Superior temporal gyrus (tissue), 1 donor: ENCODE data around the gene TSC22D2.

Experiments used
- DNase-seq: peaks from one replicate; pipeline ENCODE4 v3.0.0-alpha.2; 2016; ENCODE audit errors: extremely low spot score

The TSC22D2 gene

GRCh38 chr3:150408221-150409124 lies at the start of gene TSC22D2:
TSC22D2 (plus strand) TSS chr3:150408298; CDS start chr3:150409351, 1,053 bp downstream.
- DNase-seq, result peak; percentile 97

- DNase-seq, result no peak
Observed at GRCh38 chr3:150359381-150359780, 48.7 kb upstream of the TSC22D2 start.

- DNase-seq, result no peak
Observed at GRCh38 chr3:150360966-150361365, 47.1 kb upstream of the TSC22D2 start.

GRCh38 chr3:150362515-150363302 lies 45.4 kb upstream of the TSC22D2 start:
- DNase-seq, result no peak

GRCh38 chr3:150363420-150363819 lies 44.7 kb upstream of the TSC22D2 start:
- DNase-seq, result no peak

- no peak for DNase-seq
Observed at GRCh38 chr3:150365132-150365604, 42.9 kb upstream of the TSC22D2 start.

- DNase-seq, result no peak
Observed at GRCh38 chr3:150367757-150368156, 40.3 kb upstream of the TSC22D2 start.

- no peak for DNase-seq
Observed at GRCh38 chr3:150370122-150370602, 37.9 kb upstream of the TSC22D2 start.

GRCh38 chr3:150370999-150371398 lies 37.1 kb upstream of the TSC22D2 start:
- DNase-seq, result no peak

- peak; percentile 76 for DNase-seq
Observed at GRCh38 chr3:150371741-150372254, 36.3 kb upstream of the TSC22D2 start.

- no peak for DNase-seq
Observed at GRCh38 chr3:150372320-150372719, 35.8 kb upstream of the TSC22D2 start.

- no peak for DNase-seq
Observed at GRCh38 chr3:150372722-150373121, 35.4 kb upstream of the TSC22D2 start.

GRCh38 chr3:150373234-150373875 lies 34.7 kb upstream of the TSC22D2 start:
- DNase-seq, result no peak

- no peak for DNase-seq
Observed at GRCh38 chr3:150374975-150375374, 33.1 kb upstream of the TSC22D2 start.

- no peak for DNase-seq
Observed at GRCh38 chr3:150376001-150376848, 31.9 kb upstream of the TSC22D2 start.

GRCh38 chr3:150377601-150378300 lies 30.3 kb upstream of the TSC22D2 start:
- DNase-seq, result no peak

GRCh38 chr3:150378301-150378748 lies 29.8 kb upstream of the TSC22D2 start:
- no peak for DNase-seq

GRCh38 chr3:150379469-150379868 lies 28.6 kb upstream of the TSC22D2 start:
- no peak for DNase-seq

GRCh38 chr3:150384296-150385212 lies 23.5 kb upstream of the TSC22D2 start:
- DNase-seq, result no peak
